Endothelial cell of umbilical vein (primary cell): ENCODE results near the gene TRERF1. TPM values are rescaled to one million over a fixed set of nuclear protein-coding genes. Genes with fewer than 3 reads are reported as not detected.

Source experiments
- BruUV-seq: library from RNA; stranded (reverse); fragments of 400-500 nt; replicated peaks from 2 replicates; lab custom pipeline; 2021; lab: Mats Ljungman, UMichigan
- CTCF ChIA-PET: fragments of 300-600, 350-600 bp; sonication (Branson Sonifier 250); formaldehyde crosslinking; loops from one replicate; lab custom pipeline; 2021; ENCODE audit warnings: antibody characterized with exemption, inconsistent platforms; lab: Charles Lee
- POLR2A ChIA-PET: fragments of 300-600, 350-600 bp; sonication (Branson Sonifier 250); formaldehyde crosslinking; loops from one replicate; lab custom pipeline; 2021; ENCODE audit warnings: antibody characterized with exemption, inconsistent platforms; lab: Charles Lee
- DNase-seq: peaks from one replicate; pipeline ENCODE4 v3.0.0-alpha.2; 2011; ENCODE audit warnings: low read depth, low spot score
- FAIRE-seq: peaks from 2 replicates; lab custom pipeline; 2011; peaks lifted over from hg19 to GRCh38; lab: Jason Lieb, UNC
- H2AFZ ChIP-seq: 2 replicates; pipeline ENCODE4 v1.6.0; 2012; ENCODE audit warnings: low read depth, low read length, control low read depth, inconsistent platforms
- H3K27ac ChIP-seq: 2 replicates; pipeline ENCODE4 v1.5.1; 2011; ENCODE audit warnings: low read depth, mild to moderate bottlenecking, control low read depth, low read length, moderate library complexity; ENCODE audit not compliant: insufficient read depth
- H3K27me3 ChIP-seq, 2 experiments: 2 replicates each; pipeline versions ENCODE4 v1.6.0 to v1.6.1; 2011; ENCODE audit warnings: low read length in 2 of 2, mixed read lengths in 1 of 2; ENCODE audit not compliant: control insufficient read depth in 2 of 2, insufficient read depth in 2 of 2
- H3K36me3 ChIP-seq, 2 experiments: 2 replicates in 1 of 2; 3 replicates in 1 of 2; pipeline ENCODE4 v1.5.1; 2011; ENCODE audit warnings: low read length in 2 of 2, mild to moderate bottlenecking in 1 of 2, moderate library complexity in 1 of 2; ENCODE audit not compliant: control insufficient read depth in 2 of 2, insufficient read depth in 2 of 2; ENCODE audit errors: extremely low read depth in 1 of 2
- H3K4me1 ChIP-seq: 3 replicates; pipeline ENCODE4 v1.5.1; 2011; ENCODE audit warnings: mild to moderate bottlenecking, low read length; ENCODE audit not compliant: control insufficient read depth, insufficient read depth; ENCODE audit errors: extremely low read depth
- H3K4me2 ChIP-seq: 2 replicates; pipeline ENCODE4 v1.6.1; 2011; ENCODE audit warnings: low read length, control low read depth, mixed read lengths; ENCODE audit not compliant: insufficient read depth
- H3K4me3 ChIP-seq, 3 experiments: fragments of 200-600 bp in 1 of 3; sonication (generic), shearing (Covaris generic) in 1 of 3; replicated peaks in 1 of 3; 2 replicates each; pipeline ENCODE4 v1.5.1; 2011 to 2016; ENCODE audit warnings: control low read depth in 3 of 3, low read length in 3 of 3, mild to moderate bottlenecking in 2 of 3, inconsistent platforms in 1 of 3, low read depth in 1 of 3, moderate library complexity in 1 of 3; ENCODE audit not compliant: insufficient read depth in 1 of 3
- H3K79me2 ChIP-seq: 2 replicates; pipeline ENCODE4 v1.6.0; 2012; ENCODE audit warnings: low read length, inconsistent platforms; ENCODE audit not compliant: control insufficient read depth, insufficient read depth
- H3K9ac ChIP-seq: replicated peaks from 2 replicates; pipeline ENCODE3; 2011; ENCODE audit warnings: low read length, control low read depth; ENCODE audit not compliant: insufficient read depth; ENCODE audit errors: extremely low read depth
- H3K9me1 ChIP-seq: replicated peaks from 3 replicates; pipeline ENCODE4 v1.6.0; 2011; ENCODE audit warnings: mild to moderate bottlenecking, low read length; ENCODE audit not compliant: control insufficient read depth, insufficient read depth; ENCODE audit errors: extremely low read depth
- H3K9me3 ChIP-seq: replicated peaks from 2 replicates; pipeline ENCODE4 v1.5.1; 2012; ENCODE audit warnings: low read length, inconsistent platforms; ENCODE audit not compliant: control insufficient read depth, insufficient read depth
- H4K20me1 ChIP-seq: replicated peaks from 2 replicates; pipeline ENCODE3; 2011; ENCODE audit warnings: mild to moderate bottlenecking, low read length; ENCODE audit not compliant: control insufficient read depth, insufficient read depth; ENCODE audit errors: extremely low read depth
- CTCF ChIP-seq, 2 donors: IDR thresholded peaks; 1 replicate in 1 of 2; 2 replicates in 1 of 2; pipeline ENCODE4 v1.5.1; 2011; ENCODE audit warnings: low read length in 2 of 2, mild to moderate bottlenecking in 2 of 2, moderate library complexity in 2 of 2, control low read depth in 1 of 2, inconsistent platforms in 1 of 2, low read depth in 1 of 2; ENCODE audit not compliant: insufficient read depth in 1 of 2; ENCODE audit errors: extremely low read depth in 1 of 2
- EZH2 ChIP-seq: IDR thresholded peaks from 2 replicates; pipeline ENCODE4 v1.6.1; 2012; ENCODE audit warnings: borderline replicate concordance, low read depth, mild to moderate bottlenecking, moderate library complexity, low read length, inconsistent platforms; ENCODE audit not compliant: severe bottlenecking
- FOS ChIP-seq: IDR thresholded peaks from 2 replicates; pipeline ENCODE4 v1.6.1; 2011; ENCODE audit warnings: mild to moderate bottlenecking, low read length, moderate library complexity, borderline replicate concordance; ENCODE audit not compliant: insufficient read depth
- GATA2 ChIP-seq: IDR thresholded peaks from 2 replicates; pipeline ENCODE4 v1.7.0; 2011; ENCODE audit warnings: low read depth, mild to moderate bottlenecking, moderate library complexity, mixed read lengths, low read length; ENCODE audit not compliant: insufficient read length, insufficient read depth
- JUN ChIP-seq: IDR thresholded peaks from 2 replicates; pipeline ENCODE4 v1.6.1; 2011; ENCODE audit warnings: borderline replicate concordance, low read depth; ENCODE audit not compliant: insufficient read length, insufficient read depth
- MYC ChIP-seq: IDR thresholded peaks from one replicate; pipeline ENCODE4 v1.6.1; 2011; ENCODE audit warnings: mild to moderate bottlenecking, low read depth, low read length
- POLR2A ChIP-seq: IDR thresholded peaks from 2 replicates; pipeline ENCODE4 v1.6.1; 2012; ENCODE audit warnings: low read depth, mild to moderate bottlenecking, control low read depth, low read length
- POLR2AphosphoS5 ChIP-seq: IDR thresholded peaks from 2 replicates; pipeline ENCODE4 v1.6.1; 2012; ENCODE audit warnings: low read depth, mild to moderate bottlenecking, control low read depth, low read length, moderate library complexity; ENCODE audit not compliant: insufficient read depth
- dilution Hi-C: fragments of 300-500 bp; cut with MboI; formaldehyde crosslinking; loops from one replicate; pipeline ENCODE4 v1.15.0; 2019; ENCODE audit warnings: low sequenced_read_pairs; ENCODE audit not compliant: extremely low pct_ligation_motif_present
- intact Hi-C: fragments of 100-400 bp; cut with micrococcal nuclease; formaldehyde crosslinking; loops from one replicate; pipeline ENCODE4 v1.10.0; 2022
- polyA plus RNA-seq, 4 experiments: library from polyadenylated mRNA; depleted of rRNA in 3 of 4; stranded (reverse) in 3 of 4; unstranded in 1 of 4; fragments of >200 nt; gene quantifications; 2 replicates each; pipeline versions ENCODE4 v1.2.1 to v1.2.3, GENCODE V29; 2011 to 2012; ENCODE audit warnings: missing spikeins in 1 of 4
- total RNA-seq: library from RNA; stranded (reverse); gene quantifications from 2 replicates; pipeline ENCODE4 v1.2.3, GENCODE V29; 2021
- TF ChIP-seq, protein P1 (sequence below): IDR thresholded peaks from 2 replicates; pipeline ENCODE4 v1.6.1; 2011; ENCODE audit not compliant: insufficient read depth, insufficient read length

Gene TRERF1
- total and polyA plus RNA-seq, 2 donors (not counting 3 experiments of a cell fraction or from before 2014, with no cell fraction given), result 0.73 to 5.5 TPM

DNA sequence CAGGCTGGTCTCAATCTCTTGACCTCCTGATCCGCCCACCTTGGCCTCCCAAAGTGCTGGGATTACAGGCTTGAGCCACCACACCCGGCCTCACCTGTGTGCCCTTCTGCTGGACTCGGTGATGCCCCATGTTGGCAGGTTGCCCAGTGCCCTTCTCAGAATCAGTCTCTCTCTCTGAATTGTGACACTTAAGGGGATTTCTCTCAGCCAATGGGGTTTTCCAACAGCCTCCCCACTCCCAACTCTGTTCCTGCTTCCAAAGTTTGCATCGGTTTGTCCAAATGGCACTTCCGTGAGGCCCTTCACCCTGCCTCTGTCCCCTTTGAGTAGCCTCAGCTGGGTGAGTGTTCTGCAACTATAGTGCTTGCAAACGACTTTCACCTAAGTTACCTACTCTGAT lies 230.9 kb downstream of the TRERF1 start:
- CTCF ChIA-PET, result no interaction called here
- H4K20me1 ChIP-seq, result no peaks in the 10 kb centered on the region
- FAIRE-seq, result no peak

More for the DNA sequence above, 230.9 kb downstream of the TRERF1 start:
- dilution Hi-C loops (no loop called here), intact Hi-C loops (no loop called here)
- no peak overlapping the region for H3K9ac ChIP-seq
- BruUV-seq, result no TSS peak
- no peaks in the 10 kb centered on the region for H3K27me3 ChIP-seq
- no peak for DNase-seq
- H3K4me3 ChIP-seq, result no peak overlapping the region
- TF ChIP-seq JUN, result no peak
- TF ChIP-seq FOS, result no peak
- TF ChIP-seq EZH2, result no peak
- no peak for TF ChIP-seq CTCF (IDR thresholded peaks at IDR 0.05; ENCODE audit: extremely low read depth in 1 of 2, insufficient read depth in 1 of 2, low read depth in 1 of 2, low read length in 2 of 2)
- TF ChIP-seq MYC, result no peak
- no peak for TF ChIP-seq POLR2A
- no peak for TF ChIP-seq GATA2
- TF ChIP-seq, protein P1, sequence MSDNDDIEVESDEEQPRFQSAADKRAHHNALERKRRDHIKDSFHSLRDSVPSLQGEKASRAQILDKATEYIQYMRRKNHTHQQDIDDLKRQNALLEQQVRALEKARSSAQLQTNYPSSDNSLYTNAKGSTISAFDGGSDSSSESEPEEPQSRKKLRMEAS, result no peak
- no peak for TF ChIP-seq POLR2AphosphoS5
- H3K36me3 ChIP-seq, result no peaks in the 10 kb centered on the region
- no peak overlapping the region for H3K27ac ChIP-seq
- H2AFZ ChIP-seq, result no peak overlapping the region
- no peaks in the 10 kb centered on the region for H3K9me3 ChIP-seq
- no peaks in the 10 kb centered on the region for H3K9me1 ChIP-seq
- H3K4me1 ChIP-seq, result peaks cover 5% of the 10 kb centered on the region
- POLR2A ChIA-PET, result no interaction called here
- no peak overlapping the region for H3K4me2 ChIP-seq
- H3K79me2 ChIP-seq, result peaks cover 13% of the 10 kb centered on the region
